Tibial nerve (tissue), 4 donors: Measurements from ENCODE around the gene MIPEP. TPM values are rescaled to one million over a fixed set of nuclear protein-coding genes. Genes with fewer than 3 reads are reported as not detected.

Experiments
- DNase-seq, 2 donors: peaks; one replicate each; pipeline ENCODE4 v3.0.0-alpha.2; 2019; ENCODE audit warnings: low spot score in 2 of 2
- H3K27ac ChIP-seq, 4 donors: fragments of 200-600 bp; sonication (generic) in 3 of 4; one replicate each; pipeline ENCODE4 v1.5.1; 2017 to 2019; ENCODE audit warnings: mild to moderate bottlenecking in 1 of 4
- H3K27me3 ChIP-seq, 2 donors: fragments of 200-600 bp; sonication (generic) in 1 of 2; one replicate each; pipeline versions ENCODE4 v1.5.1 to v1.6.0; 2017 to 2019
- H3K36me3 ChIP-seq, 3 donors: fragments of 200-600 bp; sonication (generic); one replicate each; pipeline ENCODE4 v1.5.1; 2018 to 2019
- H3K4me1 ChIP-seq, 4 donors: fragments of 200-600 bp; sonication (generic) in 3 of 4; one replicate each; pipeline ENCODE4 v1.5.1; 2017 to 2019
- H3K4me3 ChIP-seq, 4 donors: fragments of 200-600 bp; sonication (generic) in 3 of 4; one replicate each; pipeline ENCODE4 v1.5.1; 2017 to 2019; ENCODE audit warnings: mild to moderate bottlenecking in 1 of 4, moderate library complexity in 1 of 4
- H3K9me3 ChIP-seq, 4 donors: fragments of 200-600 bp; sonication (generic) in 3 of 4; one replicate each; pipeline ENCODE4 v1.5.1; 2017 to 2019
- EP300 ChIP-seq, 2 donors: sonication (generic); formaldehyde crosslinking; IDR thresholded peaks; one replicate each; pipeline ENCODE4 v1.6.1; 2017; ENCODE audit warnings: antibody characterized with exemption in 2 of 2, mild to moderate bottlenecking in 1 of 2
- POLR2A ChIP-seq, 2 donors: fragments of 450-650 bp; IDR thresholded peaks; one replicate each; pipeline ENCODE4 v1.6.1; 2017; ENCODE audit warnings: antibody characterized with exemption in 2 of 2, mild to moderate bottlenecking in 2 of 2, moderate library complexity in 2 of 2
- WGBS, 2 donors: methylation state at CpG; one replicate each; pipeline ENCODE4 v1.1.5; 2018; 5-methylcytosine and 5-hydroxymethylcytosine counted together
- total RNA-seq, 4 donors: library from RNA; depleted of rRNA; stranded (reverse); fragments of >200 nt; gene quantifications; one replicate each; pipeline ENCODE4 v1.1.0, GENCODE V29; 2016
- TF ChIP-seq, protein P1 (sequence below), 5 experiments: fragments of 200-600 bp in 3 of 5; fragments of 450-650 bp in 2 of 5; sonication (generic) in 3 of 5; IDR thresholded peaks; one replicate each; pipeline ENCODE4 v1.5.1; 2016 to 2019; ENCODE audit warnings: antibody characterized with exemption in 5 of 5, mild to moderate bottlenecking in 3 of 5, moderate library complexity in 2 of 5

The MIPEP gene
- total RNA-seq, 4 donors from 2014 or later: 8.4 to 25.8 (median 16.4) TPM

DNA sequence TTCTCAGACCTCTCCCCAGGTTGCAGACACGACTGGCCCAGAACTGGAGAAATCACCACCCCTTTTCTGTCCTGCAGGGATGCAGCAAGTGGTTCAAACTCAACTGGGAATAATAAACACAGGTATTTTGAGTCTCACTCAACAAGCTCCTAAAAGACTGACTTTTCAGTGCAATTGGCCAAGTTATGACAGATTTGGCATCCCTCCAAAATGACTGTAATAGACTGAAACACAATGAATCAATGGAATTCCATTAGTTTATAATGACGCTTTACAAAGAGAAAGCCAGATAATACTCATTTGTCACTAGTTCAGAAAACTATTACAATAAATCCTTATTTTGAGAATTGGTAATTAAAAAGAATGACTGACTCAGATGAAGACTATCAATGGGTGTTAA, 38.1 kb downstream of the MIPEP start:
- Histone ChIP-seq H3K9me3 (no peaks in the 10 kb centered on the region), H3K27me3 (no peaks in the 10 kb centered on the region), H3K4me1 (peaks cover 0 to 15% (median 0%) of the 10 kb centered on the region in 4 donors), H3K27ac (peak overlapping the region in 2 of 4 donors; percentile 20 to 43), H3K36me3 (peaks cover 0 to 4% (median 0%) of the 10 kb centered on the region in 3 donors), H3K4me3 (no peak overlapping the region)
- no peak for DNase-seq
- 43 to 48% methylated on average over 2 of the region's 2 CpGs for WGBS, 2 donors
- TF ChIP-seq EP300 (IDR thresholded peaks at IDR 0.05): no peak
- TF ChIP-seq, protein P1, sequence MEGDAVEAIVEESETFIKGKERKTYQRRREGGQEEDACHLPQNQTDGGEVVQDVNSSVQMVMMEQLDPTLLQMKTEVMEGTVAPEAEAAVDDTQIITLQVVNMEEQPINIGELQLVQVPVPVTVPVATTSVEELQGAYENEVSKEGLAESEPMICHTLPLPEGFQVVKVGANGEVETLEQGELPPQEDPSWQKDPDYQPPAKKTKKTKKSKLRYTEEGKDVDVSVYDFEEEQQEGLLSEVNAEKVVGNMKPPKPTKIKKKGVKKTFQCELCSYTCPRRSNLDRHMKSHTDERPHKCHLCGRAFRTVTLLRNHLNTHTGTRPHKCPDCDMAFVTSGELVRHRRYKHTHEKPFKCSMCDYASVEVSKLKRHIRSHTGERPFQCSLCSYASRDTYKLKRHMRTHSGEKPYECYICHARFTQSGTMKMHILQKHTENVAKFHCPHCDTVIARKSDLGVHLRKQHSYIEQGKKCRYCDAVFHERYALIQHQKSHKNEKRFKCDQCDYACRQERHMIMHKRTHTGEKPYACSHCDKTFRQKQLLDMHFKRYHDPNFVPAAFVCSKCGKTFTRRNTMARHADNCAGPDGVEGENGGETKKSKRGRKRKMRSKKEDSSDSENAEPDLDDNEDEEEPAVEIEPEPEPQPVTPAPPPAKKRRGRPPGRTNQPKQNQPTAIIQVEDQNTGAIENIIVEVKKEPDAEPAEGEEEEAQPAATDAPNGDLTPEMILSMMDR (IDR thresholded peaks at IDR 0.05): no peak
- TF ChIP-seq POLR2A (IDR thresholded peaks at IDR 0.05): no peak

DNA sequence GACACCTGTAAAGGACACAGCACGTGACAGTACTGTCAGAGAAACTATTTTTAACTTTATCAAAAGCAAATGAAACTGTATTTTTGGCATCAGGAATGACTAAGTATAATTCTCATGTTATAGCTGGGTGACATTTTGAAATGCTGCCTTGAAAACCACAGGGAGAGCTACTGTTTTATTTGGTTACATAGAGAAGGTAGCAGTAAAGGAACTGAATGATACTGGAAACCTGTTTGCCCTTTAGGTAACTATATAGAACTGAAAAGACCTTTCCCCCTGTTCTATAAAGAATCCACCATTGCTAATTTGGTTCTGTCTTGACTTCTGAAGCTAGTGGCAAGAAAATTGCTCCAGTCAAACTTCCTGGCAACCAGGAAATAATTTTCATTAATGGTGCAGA, 39.1 kb downstream of the MIPEP start:
- H3K27ac ChIP-seq: no peak overlapping the region
- peaks cover 0 to 4% (median 0%) of the 10 kb centered on the region in 3 donors for H3K36me3 ChIP-seq
- H3K4me1 ChIP-seq: peaks cover 0 to 15% (median 0%) of the 10 kb centered on the region in 4 donors
- no peaks in the 10 kb centered on the region for H3K27me3 ChIP-seq
- DNase-seq: no peak
- 76 to 80% methylated on average over 1 of the region's 1 CpG for WGBS, 2 donors
- no peak overlapping the region for H3K4me3 ChIP-seq
- H3K9me3 ChIP-seq: no peaks in the 10 kb centered on the region
- no peak for TF ChIP-seq POLR2A (IDR thresholded peaks at IDR 0.05)
- TF ChIP-seq EP300 (IDR thresholded peaks at IDR 0.05): no peak
- TF ChIP-seq, protein P1 (IDR thresholded peaks at IDR 0.05): no peak

DNA sequence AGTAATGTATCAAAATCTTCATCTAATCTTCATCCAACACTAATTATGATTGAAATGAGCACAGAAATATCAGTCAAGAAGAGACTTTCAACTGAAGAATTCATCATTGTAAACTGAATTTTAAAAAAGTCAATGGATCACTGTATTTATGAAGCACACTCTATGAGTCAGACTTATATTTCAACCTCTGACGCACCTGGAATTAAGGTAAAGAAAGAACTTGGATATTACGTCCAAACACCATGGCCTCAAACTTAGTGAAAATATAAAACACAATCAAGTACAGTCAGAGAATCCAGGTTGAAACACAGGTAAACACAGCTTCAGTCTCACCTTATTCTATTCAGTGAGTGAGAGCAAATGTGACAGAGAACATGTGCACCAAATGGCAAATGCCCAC, 39.5 kb downstream of the MIPEP start:
- peaks cover 0 to 15% (median 0%) of the 10 kb centered on the region in 4 donors for H3K4me1 ChIP-seq
- WGBS, 2 donors: 98 to 100% methylated on average over 2 of the region's 2 CpGs
- TF ChIP-seq EP300 (IDR thresholded peaks at IDR 0.05): no peak
- TF ChIP-seq, protein P1 (IDR thresholded peaks at IDR 0.05): no peak
- no peak for TF ChIP-seq POLR2A (IDR thresholded peaks at IDR 0.05)
- H3K4me3 ChIP-seq: no peak overlapping the region
- H3K27ac ChIP-seq: no peak overlapping the region
- no peaks in the 10 kb centered on the region for H3K9me3 ChIP-seq
- no peak for DNase-seq
- H3K27me3 ChIP-seq: no peaks in the 10 kb centered on the region
- H3K36me3 ChIP-seq: peaks cover 0 to 3% (median 0%) of the 10 kb centered on the region in 3 donors

DNA sequence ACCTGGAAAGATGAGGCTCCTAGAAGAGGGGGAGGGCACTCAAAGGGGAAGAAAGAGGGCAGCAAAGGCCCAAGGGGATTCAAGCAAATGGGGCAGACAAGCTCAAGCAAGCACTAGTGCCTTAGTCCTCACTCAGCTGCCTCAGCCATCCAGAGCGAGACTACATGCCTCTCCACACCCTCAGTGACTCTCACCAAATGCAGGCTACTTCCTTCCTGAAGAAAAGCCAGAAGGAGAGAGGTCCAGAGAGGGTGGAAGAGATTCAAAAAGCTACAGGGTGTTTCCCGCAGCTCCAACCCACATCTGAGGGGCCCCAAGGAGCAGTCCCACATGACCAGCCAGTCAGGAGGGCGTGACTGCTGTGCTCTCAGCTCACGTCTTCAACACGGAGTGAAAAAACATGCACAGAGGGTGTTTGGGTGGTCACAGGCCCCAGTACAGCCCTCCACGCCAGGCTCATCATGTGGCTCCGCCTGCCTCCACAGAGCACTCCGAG, 40.5 kb downstream of the MIPEP start:
- H3K27me3 ChIP-seq: no peaks in the 10 kb centered on the region
- DNase-seq: no peak
- 59 to 64% methylated on average over 8 of the region's 8 CpGs for WGBS, 2 donors
- no peak overlapping the region for H3K4me3 ChIP-seq
- H3K36me3 ChIP-seq: peaks cover 0 to 1% (median 0%) of the 10 kb centered on the region in 3 donors
- no peak for TF ChIP-seq EP300 (IDR thresholded peaks at IDR 0.05)
- TF ChIP-seq, protein P1 (IDR thresholded peaks at IDR 0.05): no peak
- no peak for TF ChIP-seq POLR2A (IDR thresholded peaks at IDR 0.05)
- no peak overlapping the region for H3K27ac ChIP-seq
- no peaks in the 10 kb centered on the region for H3K9me3 ChIP-seq
- H3K4me1 ChIP-seq: peaks cover 0 to 15% (median 0%) of the 10 kb centered on the region in 4 donors

DNA sequence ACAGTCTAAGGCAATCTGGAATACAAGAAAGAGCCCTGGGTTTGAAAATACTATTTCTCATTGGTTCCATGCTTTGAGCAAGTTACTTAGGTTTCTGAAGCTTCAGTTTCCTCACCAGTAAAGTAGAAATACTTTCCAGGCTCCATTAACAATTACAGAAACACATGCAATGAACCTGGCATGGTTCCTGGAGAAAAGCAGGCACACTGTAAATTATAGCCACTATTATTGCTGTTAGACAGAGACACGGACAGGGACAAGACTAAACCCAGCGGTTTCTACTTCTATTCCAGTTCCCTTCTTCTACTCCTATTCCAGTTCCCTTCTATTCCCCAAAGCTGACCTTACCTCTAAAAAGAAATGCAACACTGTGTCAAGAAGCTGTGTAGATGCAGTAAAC, 41.2 kb downstream of the MIPEP start:
- Histone ChIP-seq H3K9me3 (no peaks in the 10 kb centered on the region), H3K27me3 (no peaks in the 10 kb centered on the region), H3K27ac (no peak overlapping the region), H3K4me3 (no peak overlapping the region), H3K36me3 (peaks cover 0 to 7% (median 0%) of the 10 kb centered on the region in 3 donors), H3K4me1 (peaks cover 0 to 15% (median 0%) of the 10 kb centered on the region in 4 donors)
- WGBS, 2 donors: 85 to 86% methylated on average over 2 of the region's 2 CpGs
- no peak for DNase-seq
- no peak for TF ChIP-seq EP300 (IDR thresholded peaks at IDR 0.05)
- TF ChIP-seq, protein P1 (IDR thresholded peaks at IDR 0.05): no peak
- TF ChIP-seq POLR2A (IDR thresholded peaks at IDR 0.05): no peak
